ENCODE results near the gene ADPRHL1.
"Not testable (repeated sequence)": the region's sequence is repeated elsewhere in the genome, so short reads cannot be mapped to it uniquely, and the experiment has no call there.

ADPRHL1 gene

DNA sequence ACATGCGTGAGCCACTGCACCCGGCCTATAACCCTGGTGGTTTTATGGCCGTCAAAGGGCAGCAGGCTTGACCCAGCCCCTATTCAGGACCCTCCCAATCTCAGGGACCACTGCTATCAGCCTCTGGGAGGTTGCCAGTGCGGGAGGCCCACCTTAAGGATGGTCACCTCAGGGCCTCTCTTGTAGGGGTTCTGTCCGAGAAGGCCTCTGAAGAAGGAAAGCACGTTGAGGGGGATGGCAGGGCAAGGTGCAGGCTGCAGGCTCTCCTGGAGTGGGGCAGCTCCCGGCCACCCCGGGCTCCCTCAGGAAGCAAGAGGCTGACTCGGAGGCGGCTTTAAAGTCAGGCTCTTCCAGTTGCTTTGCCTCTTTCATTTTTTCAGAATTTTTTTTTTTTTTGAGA is 83.4 kb downstream of the ADPRHL1 start:
- TF ChIP-seq POLR2A (IDR thresholded peaks at IDR 0.05; ENCODE audit: low read depth, low read length), result no peak
- FAIRE-seq, result no peak
- no peak for DNase-seq (ENCODE audit: insufficient read length, low spot score)

DNA sequence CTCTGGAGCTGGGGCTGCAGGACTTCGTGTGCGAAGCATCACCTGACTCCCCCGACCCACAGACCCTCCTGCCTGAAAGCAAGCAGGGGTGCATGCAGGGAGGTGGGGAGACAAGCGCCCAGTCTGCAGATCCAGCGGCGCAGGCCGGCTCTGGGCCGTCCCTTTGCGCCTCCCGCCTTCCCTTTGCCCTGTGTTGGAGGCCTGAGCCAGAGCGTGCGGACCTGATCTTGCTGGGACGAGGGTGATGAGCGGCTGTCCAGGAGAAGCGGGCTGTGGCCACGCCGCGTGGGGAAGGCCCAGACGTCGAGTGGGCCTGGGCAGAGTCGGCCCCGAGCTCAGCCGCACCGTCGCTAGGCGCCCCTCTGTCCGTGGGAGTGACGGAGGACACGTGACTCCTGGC is 84.1 kb downstream of the ADPRHL1 start:
- DNase-seq (ENCODE audit: insufficient read length, low spot score) (no peak), FAIRE-seq (no peak)
- TF ChIP-seq POLR2A (IDR thresholded peaks at IDR 0.05; ENCODE audit: low read depth, low read length), result no peak

DNA sequence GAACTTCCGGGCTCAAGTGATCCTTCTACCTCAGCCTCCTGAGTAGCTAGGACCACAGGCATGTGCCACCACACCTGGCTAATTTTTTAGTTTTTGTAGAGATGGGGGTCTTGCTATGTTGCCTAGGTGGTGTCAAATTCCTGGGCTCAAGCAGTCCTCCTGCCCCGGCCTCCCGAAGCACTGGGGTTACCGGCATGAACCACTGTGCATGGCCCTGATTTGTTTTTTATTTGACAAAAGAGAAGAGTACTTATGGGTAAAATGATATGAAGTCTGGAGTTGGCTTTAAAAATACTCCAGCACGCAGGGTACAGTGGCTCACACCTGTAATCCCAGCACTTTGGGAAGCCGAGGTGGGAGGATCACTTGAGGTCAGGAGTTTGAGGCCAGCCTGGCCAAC is 84.9 kb downstream of the ADPRHL1 start:
- not testable (repeated sequence) for FAIRE-seq; DNase-seq (ENCODE audit: insufficient read length, low spot score)

DNA sequence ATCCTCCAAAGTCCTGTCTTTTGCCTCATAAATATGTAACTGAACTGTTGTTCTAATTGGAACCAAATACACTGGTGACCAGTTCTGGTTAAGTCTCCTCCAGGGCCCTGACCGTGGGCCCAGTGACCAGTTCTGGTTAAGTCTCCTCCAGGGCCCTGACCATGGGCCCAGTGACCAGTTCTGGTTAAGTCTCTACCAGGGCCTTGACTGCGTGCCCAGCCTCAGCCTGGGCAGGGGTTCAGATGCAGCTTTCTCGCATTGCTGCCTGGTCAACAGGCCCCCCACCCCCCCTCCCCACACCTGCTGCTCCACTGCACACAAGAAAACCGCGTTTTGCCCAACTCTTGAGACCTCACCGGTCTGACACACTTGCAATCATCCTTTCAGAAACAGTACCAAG is 85.5 kb downstream of the ADPRHL1 start:
- FAIRE-seq, result peak; percentile 30
- no peak for DNase-seq (ENCODE audit: insufficient read length, low spot score)
- TF ChIP-seq POLR2A (IDR thresholded peaks at IDR 0.05; ENCODE audit: low read depth, low read length), result no peak

DNA sequence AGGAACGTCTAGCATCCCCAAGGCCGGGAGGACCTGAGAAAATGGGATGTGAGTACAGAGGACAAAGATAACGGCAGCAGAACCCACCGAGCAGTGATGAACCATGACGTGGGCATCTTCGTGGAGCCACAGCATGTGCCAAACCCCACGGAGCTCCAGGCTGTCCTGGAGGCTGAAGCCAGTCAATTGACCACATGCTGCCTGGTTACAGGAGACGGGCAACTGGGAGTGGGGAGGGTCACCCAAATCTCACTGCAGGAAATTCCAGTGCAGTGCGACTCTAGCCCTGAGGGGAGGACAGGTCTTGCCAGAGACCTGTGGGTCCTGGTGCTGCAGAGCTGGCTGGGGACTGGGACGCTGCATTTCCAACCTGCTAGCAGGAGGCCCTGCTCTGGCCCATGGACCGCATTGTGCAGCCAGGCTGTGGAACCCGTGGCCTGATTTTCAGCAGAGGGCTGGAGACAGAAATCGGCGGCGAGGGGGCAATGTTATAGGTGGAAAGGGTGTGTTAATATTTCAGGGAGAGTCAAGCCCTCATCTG is 86.2 kb downstream of the ADPRHL1 start:
- DNase-seq (ENCODE audit: insufficient read length, low spot score), result no peak
- FAIRE-seq, result no peak
- no peak for TF ChIP-seq POLR2A (IDR thresholded peaks at IDR 0.05; ENCODE audit: low read depth, low read length)

DNA sequence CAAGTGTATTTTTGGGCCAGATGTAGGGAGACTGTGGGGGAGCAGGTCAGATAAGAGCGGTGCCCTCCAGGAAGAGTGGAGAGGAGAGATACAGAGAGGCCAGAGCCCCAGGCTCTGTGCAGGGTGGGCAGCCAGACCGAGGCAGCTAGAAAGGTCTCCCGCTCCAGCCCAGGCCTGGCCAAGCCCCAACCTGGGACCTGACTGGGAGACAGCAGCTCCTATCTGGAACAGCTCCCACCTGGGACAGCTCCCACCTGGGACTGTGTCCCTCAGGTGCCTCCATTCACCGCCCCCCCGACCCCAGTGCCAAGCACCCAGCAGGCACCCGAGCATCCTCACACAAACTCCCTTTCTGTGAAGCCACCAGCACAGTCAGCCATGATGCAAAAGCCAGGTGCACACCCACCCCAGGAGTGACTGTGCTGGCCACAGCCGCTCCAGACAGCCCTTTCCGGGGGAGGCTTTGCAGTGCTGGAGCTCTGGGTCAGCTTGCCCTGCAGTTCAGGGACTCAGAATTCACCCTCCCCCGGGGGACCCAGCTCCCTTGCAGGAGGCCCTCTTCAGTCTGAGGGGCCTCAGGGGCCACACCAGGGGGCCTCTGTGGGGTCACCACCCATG is 87.2 kb downstream of the ADPRHL1 start:
- TF ChIP-seq POLR2A (IDR thresholded peaks at IDR 0.05; ENCODE audit: low read depth, low read length), result no peak
- peak; percentile 76 for DNase-seq (ENCODE audit: insufficient read length, low spot score)
- peak; percentile 48 for FAIRE-seq

- FAIRE-seq (no peak), DNase-seq (ENCODE audit: insufficient read length, low spot score) (no peak)
- no peak for TF ChIP-seq POLR2A (IDR thresholded peaks at IDR 0.05; ENCODE audit: low read depth, low read length)
Observed at GRCh38 chr13:113365583-113365970, 87.7 kb downstream of the ADPRHL1 start.

DNA sequence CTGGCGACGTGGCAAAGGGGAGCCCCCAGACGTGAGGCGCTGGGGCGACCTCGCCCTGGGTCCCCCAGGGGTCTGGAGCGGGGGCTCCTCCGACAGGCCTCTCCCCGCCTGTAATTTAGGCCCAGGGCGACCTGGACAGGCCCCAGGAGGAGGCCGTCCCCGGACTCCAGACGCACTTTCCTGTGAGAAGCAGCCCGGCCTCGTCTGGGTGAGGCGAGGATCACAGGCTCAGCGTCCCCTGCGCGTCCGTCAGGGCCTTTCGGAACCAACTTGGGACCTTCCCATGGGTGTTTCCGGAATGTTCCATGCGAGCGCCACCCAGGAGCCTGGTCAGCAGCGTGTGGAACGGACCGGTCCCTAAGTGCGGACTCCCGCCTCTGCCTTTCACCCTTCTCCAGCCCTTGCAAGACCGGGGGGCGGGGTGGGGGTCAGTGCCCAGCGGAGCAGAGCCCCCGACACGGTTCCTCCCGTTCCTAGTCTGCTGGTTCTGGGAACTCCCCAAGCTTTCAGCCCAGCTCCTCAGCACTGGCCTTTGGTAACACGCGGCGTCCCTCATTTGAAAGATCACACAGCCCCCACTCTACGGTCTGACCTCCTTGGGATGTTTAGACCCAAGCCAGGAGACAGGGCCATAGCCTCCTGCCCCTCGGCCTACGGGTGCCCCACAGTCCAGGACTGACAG is 88.2 kb downstream of the ADPRHL1 start:
- FAIRE-seq (no peak), DNase-seq (ENCODE audit: insufficient read length, low spot score) (no peak)
- TF ChIP-seq POLR2A (IDR thresholded peaks at IDR 0.05; ENCODE audit: low read depth, low read length), result no peak

DNA sequence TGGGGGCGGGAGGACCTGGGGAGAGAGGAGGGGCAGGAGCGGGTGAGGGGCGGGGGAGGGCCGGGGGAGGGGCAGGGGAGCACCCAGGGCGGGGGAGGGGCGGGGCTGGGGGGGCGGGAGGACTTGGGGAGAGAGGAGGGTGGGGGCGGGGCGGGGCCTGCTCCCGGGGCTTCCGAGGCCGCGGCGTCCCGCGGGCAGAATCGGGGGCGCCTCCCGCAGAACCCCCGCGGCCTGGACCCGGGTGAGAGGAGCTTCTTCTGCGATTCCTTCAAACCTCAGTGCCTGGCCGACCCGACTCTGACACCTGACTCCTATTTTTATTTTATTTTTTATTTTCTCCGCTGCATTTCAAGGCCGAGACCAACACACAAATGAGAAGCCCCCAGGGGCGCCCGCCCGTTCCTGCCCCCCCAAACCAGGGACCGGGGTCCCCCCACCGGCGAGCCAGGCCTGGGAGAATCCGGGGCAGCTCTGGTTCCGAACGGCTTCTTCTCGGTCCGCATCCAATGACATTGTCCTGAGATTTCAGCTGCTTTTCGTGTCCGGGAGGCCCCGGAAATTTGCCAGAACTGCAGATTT is 88.9 kb downstream of the ADPRHL1 start:
- DNase-seq (ENCODE audit: insufficient read length, low spot score) (no peak), FAIRE-seq (no peak)
- no peak for TF ChIP-seq POLR2A (IDR thresholded peaks at IDR 0.05; ENCODE audit: low read depth, low read length)

- no peak for TF ChIP-seq POLR2A (IDR thresholded peaks at IDR 0.05; ENCODE audit: low read depth, low read length)
- no peak for FAIRE-seq
- DNase-seq (ENCODE audit: insufficient read length, low spot score), result no peak
Observed at GRCh38 chr13:113361406-113361805, 91.9 kb downstream of the ADPRHL1 start.

DNA sequence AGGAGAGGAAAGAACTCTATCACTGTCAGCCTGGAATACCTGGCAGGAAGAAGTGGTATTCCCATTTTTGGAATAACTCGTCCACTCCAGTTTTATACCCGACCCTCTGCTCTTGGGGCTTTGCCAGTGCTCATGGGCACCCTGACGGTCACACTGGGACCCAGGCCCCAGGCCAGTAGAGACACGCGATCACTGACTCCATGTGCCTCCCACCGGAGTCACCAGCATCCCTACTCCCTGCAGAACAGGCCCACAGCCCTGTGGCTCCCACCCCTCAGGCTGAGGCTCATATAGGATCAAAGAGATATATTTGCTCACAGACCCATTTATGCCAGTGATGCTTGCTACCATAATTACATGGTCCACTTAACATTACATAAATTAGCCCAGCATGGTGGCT is 92.8 kb downstream of the ADPRHL1 start:
- no peak for TF ChIP-seq POLR2A (IDR thresholded peaks at IDR 0.05; ENCODE audit: low read depth, low read length)
- no peak for FAIRE-seq
- DNase-seq (ENCODE audit: insufficient read length, low spot score), result no peak

DNA sequence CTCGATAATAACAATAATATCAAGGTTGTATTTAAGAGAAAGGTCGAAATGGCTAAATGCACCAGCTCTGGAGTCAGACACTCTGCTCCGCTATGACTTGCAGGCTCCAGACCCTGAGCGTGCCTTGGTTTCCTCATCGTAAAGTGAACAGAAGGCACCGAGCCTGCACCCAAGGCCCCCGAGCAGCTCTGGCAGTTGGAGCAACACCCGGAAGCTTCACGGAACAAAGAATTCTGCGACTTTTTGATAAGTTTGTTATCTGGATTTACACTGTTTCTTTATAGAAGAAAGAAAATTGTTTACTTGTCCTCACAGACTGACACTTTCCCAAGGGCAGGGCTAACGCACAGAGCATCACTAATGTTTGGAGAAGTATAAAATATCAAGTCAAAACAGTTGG is 93.7 kb downstream of the ADPRHL1 start:
- FAIRE-seq, result no peak
- TF ChIP-seq POLR2A (IDR thresholded peaks at IDR 0.05; ENCODE audit: low read depth, low read length), result no peak
- DNase-seq (ENCODE audit: insufficient read length, low spot score), result no peak

DNA sequence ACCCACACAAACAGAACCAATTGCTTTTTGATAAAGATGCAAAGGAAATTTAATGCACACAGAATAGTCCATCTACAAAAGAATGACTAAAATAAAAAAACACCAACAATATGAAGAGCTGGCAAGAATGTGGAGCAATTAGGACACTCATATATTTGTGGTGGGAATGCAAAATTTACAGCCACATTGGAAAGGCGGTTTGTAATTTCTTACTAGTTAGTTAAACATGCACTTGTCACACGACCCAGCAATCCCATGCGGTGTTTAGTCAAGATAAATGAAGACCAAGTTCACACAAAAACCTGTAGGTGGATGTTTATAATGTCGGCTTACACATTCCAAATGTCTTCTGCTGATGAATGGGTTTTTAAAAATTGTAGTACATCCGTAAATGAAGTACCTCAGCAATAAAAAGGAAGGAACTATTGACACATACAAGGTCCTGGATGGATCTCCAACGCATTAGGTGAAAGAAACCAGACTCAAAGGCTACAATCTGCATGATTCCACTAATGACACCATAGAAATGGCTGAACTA is 94.6 kb downstream of the ADPRHL1 start:
- DNase-seq (ENCODE audit: insufficient read length, low spot score) (no peak), FAIRE-seq (no peak)
- no peak for TF ChIP-seq POLR2A (IDR thresholded peaks at IDR 0.05; ENCODE audit: low read depth, low read length)

DNA sequence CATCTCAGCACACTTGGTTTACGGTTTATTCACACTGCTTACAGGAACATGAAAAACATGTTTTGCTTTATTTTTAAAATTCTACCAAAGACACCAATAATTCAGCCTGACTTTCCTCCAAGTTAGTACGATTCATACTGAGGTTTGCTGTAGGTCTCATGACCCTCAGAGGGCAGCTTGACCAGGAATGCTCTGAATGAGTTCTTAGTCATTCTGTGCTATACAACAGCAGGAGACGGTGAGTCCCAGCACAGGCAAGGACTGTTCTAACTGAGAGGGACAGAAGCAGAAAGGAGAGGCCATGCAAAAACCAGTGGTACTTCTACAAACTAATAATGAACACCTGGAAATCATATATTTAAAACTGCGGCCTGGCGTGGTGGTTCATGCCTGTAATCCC is 95.8 kb downstream of the ADPRHL1 start:
- FAIRE-seq (peak; percentile 96), DNase-seq (ENCODE audit: insufficient read length, low spot score) (peak; percentile 95)
- TF ChIP-seq POLR2A (IDR thresholded peaks at IDR 0.05; ENCODE audit: low read depth, low read length), result no peak

DNA sequence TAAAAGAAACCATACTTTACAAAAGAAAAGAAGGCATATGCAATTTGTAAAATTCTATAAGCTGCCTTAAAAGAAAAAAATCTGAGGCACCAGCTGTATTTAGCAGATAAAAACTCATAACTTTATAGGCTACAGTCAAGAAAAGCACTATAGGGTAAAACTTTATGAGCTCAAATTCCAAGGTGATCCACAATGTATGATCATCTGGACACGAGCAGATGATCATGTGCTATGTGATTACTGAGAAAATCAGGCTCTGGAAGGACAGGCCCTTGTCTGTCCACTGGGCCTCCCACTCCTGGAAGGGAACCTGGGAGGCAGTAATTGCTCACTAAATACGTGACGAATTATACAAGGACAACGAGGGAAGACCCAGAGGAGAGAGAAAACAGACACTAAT is 96.7 kb downstream of the ADPRHL1 start:
- no peak for TF ChIP-seq POLR2A (IDR thresholded peaks at IDR 0.05; ENCODE audit: low read depth, low read length)
- DNase-seq (ENCODE audit: insufficient read length, low spot score) (no peak), FAIRE-seq (no peak)

All from H54 (cell line).